ENCODE data around the gene IQCN.

The IQCN gene

GRCh38 chr19:18266771-18267686, 7.2 kb downstream of the IQCN start:
- DNase-seq (ENCODE audit: low read depth): no peak

- no peak for DNase-seq (ENCODE audit: low read depth)
Measured at GRCh38 chr19:18265582-18265981, 8.7 kb downstream of the IQCN start.

GRCh38 chr19:18264971-18265540, 9.2 kb downstream of the IQCN start:
- DNase-seq (ENCODE audit: low read depth): no peak

- DNase-seq (ENCODE audit: low read depth): no peak
Measured at GRCh38 chr19:18264137-18264854, 10.0 kb downstream of the IQCN start.

- DNase-seq (ENCODE audit: low read depth): no peak
Measured at GRCh38 chr19:18263324-18264136, 10.7 kb downstream of the IQCN start.

- no peak for DNase-seq (ENCODE audit: low read depth)
Measured at GRCh38 chr19:18262917-18263316, 11.3 kb downstream of the IQCN start.

- DNase-seq (ENCODE audit: low read depth): no peak
Measured at GRCh38 chr19:18262144-18262543, 12.1 kb downstream of the IQCN start.

GRCh38 chr19:18261474-18261873, 12.8 kb downstream of the IQCN start:
- no peak for DNase-seq (ENCODE audit: low read depth)

GRCh38 chr19:18259893-18260292, 14.4 kb downstream of the IQCN start:
- no peak for DNase-seq (ENCODE audit: low read depth)

GRCh38 chr19:18257503-18258470, 16.5 kb downstream of the IQCN start:
- no peak for DNase-seq (ENCODE audit: low read depth)

GRCh38 chr19:18254546-18255503, 19.4 kb downstream of the IQCN start:
- DNase-seq (ENCODE audit: low read depth): no peak

- no peak for DNase-seq (ENCODE audit: low read depth)
Measured at GRCh38 chr19:18253716-18254115, 20.5 kb downstream of the IQCN start.

GRCh38 chr19:18253130-18253529, 21.1 kb downstream of the IQCN start:
- no peak for DNase-seq (ENCODE audit: low read depth)

GRCh38 chr19:18252370-18252717, 21.9 kb downstream of the IQCN start:
- no peak for DNase-seq (ENCODE audit: low read depth)

GRCh38 chr19:18251587-18252369, 22.5 kb downstream of the IQCN start:
- peak; percentile 76 for DNase-seq (ENCODE audit: low read depth)

- no peak for DNase-seq (ENCODE audit: low read depth)
Measured at GRCh38 chr19:18249834-18250233, 24.4 kb downstream of the IQCN start.

GRCh38 chr19:18245297-18245696, 29.0 kb downstream of the IQCN start:
- DNase-seq (ENCODE audit: low read depth): no peak

- DNase-seq (ENCODE audit: low read depth): no peak
Measured at GRCh38 chr19:18239303-18239702, 34.9 kb downstream of the IQCN start.

GRCh38 chr19:18234194-18234593, 40.1 kb downstream of the IQCN start:
- DNase-seq (ENCODE audit: low read depth): no peak

All from activated gamma-delta T cell treated with anti-CD3 and anti-CD28 coated beads, Interleukin-2, amount 50 U/mL, for 16 hours (primary cell).